ENCODE results near the gene CDH23. TPM values are rescaled to one million over a fixed set of nuclear protein-coding genes. Genes with fewer than 3 reads are reported as not detected.

CDH23 gene
- total and polyA plus RNA-seq, 2 of the 8 experiments (the other 6 are each of a cell fraction or from before 2014, with no cell fraction given) = 1.9 to 4.9 TPM

DNA sequence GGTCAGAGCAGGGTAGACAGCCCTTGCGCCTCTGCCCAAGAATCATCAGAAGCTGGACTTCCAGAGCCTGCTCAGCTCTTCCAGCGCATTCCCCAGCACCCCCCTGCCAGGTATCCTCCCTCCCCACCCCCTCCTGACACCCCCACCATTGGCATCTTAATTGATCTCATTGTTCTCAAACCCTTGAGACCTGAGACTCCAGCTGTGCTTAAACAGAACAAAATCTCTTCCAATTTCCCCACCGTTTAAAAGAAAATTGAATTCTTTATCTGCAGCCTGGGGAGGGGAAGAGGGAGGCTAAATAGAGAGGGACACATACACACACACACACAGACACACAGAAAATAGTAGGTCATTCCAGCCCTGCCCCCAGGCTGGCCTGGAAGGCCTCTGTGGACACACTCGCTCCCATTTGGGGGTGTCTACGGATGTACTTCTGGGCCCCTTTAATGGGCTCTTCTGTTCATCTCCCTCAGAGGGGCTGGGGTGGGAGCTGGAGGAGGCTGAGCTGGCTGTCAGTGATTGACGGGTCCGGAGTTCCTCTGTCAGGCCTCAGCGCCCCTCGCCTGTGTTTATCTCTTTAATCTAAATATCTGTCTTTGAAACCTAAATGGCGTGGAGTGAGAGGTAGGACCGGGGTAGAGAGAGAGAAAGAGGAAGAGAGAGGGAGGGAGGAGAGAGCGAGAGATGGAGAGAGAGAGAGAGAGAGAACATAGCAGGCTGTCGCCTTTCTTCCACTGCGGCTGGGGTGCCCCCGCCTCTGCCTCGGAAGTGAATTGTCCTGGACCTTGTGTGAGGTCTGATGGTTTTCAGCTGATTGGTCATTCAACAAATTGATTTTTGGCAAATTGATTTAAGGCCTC, 261.1 kb downstream of the CDH23 start (continued):
- TF ChIP-seq, protein P1, sequence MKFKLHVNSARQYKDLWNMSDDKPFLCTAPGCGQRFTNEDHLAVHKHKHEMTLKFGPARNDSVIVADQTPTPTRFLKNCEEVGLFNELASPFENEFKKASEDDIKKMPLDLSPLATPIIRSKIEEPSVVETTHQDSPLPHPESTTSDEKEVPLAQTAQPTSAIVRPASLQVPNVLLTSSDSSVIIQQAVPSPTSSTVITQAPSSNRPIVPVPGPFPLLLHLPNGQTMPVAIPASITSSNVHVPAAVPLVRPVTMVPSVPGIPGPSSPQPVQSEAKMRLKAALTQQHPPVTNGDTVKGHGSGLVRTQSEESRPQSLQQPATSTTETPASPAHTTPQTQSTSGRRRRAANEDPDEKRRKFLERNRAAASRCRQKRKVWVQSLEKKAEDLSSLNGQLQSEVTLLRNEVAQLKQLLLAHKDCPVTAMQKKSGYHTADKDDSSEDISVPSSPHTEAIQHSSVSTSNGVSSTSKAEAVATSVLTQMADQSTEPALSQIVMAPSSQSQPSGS (IDR thresholded peaks at IDR 0.05; ENCODE audit: low read length) = peak; percentile 39; the same call in 1 of the 2 replicates
- TF ChIP-seq RBBP5 (IDR thresholded peaks at IDR 0.05; ENCODE audit: borderline replicate concordance, low read depth, low read length) (0 out of 2 replicates have a peak, but pooled peaks have one; percentile 15), SP4 (IDR thresholded peaks at IDR 0.05; ENCODE audit: low read length) (no peak), POLR2AphosphoS5 (IDR thresholded peaks at IDR 0.05; ENCODE audit: low read depth, low read length) (no peak), SAP30 (IDR thresholded peaks at IDR 0.05; ENCODE audit: insufficient read depth, insufficient replicate concordance, low read length) (no peak), SRF (IDR thresholded peaks at IDR 0.05; ENCODE audit: low read depth, low read length) (no peak), BRCA1 (IDR thresholded peaks at IDR 0.05; ENCODE audit: low read depth, low read length) (no peak), CTBP2 (IDR thresholded peaks at IDR 0.05; ENCODE audit: borderline replicate concordance, insufficient read depth, insufficient read length, low read length) (no peak), RNF2 (IDR thresholded peaks at IDR 0.05; ENCODE audit: borderline replicate concordance, low read depth, low read length, missing control alignments, poor library complexity, severe bottlenecking) (no peak), CEBPB (IDR thresholded peaks at IDR 0.05; ENCODE audit: low read depth, low read length) (no peak), RFX5 (IDR thresholded peaks at IDR 0.05; ENCODE audit: borderline replicate concordance, low read depth, low read length) (no peak), GTF2F1 (IDR thresholded peaks at IDR 0.05; ENCODE audit: borderline replicate concordance, low read depth, low read length) (no peak), TAF7 (optimal IDR thresholded peaks at IDR 0.05; ENCODE audit: borderline replicate concordance, low read depth, low read length) (no peak), MAFK (IDR thresholded peaks at IDR 0.05; ENCODE audit: low read depth, low read length) (no peak), JUND (IDR thresholded peaks at IDR 0.05; ENCODE audit: low read length) (no peak), HDAC2 (IDR thresholded peaks at IDR 0.05; ENCODE audit: borderline replicate concordance in 1 of 2, low read depth in 2 of 2, low read length in 2 of 2) (peak in 1 of 2 experiments; percentile 92; a peak in 2 of 4 replicates), CHD2 (IDR thresholded peaks at IDR 0.05; ENCODE audit: low read length) (no peak), POU5F1 (IDR thresholded peaks at IDR 0.05; ENCODE audit: low read depth, low read length) (0 out of 2 replicates have a peak, but pooled peaks have one; percentile 19)
- TF ChIP-seq, protein P2, sequence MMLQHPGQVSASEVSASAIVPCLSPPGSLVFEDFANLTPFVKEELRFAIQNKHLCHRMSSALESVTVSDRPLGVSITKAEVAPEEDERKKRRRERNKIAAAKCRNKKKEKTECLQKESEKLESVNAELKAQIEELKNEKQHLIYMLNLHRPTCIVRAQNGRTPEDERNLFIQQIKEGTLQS (IDR thresholded peaks at IDR 0.05; ENCODE audit: insufficient read depth, low read depth, low read length) = no peak
- TF ChIP-seq, protein P3, sequence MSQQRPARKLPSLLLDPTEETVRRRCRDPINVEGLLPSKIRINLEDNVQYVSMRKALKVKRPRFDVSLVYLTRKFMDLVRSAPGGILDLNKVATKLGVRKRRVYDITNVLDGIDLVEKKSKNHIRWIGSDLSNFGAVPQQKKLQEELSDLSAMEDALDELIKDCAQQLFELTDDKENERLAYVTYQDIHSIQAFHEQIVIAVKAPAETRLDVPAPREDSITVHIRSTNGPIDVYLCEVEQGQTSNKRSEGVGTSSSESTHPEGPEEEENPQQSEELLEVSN (IDR thresholded peaks at IDR 0.05) = no peak
